Measurements from ENCODE around the gene TMEM184A. TPM values are rescaled to one million over a fixed set of nuclear protein-coding genes. Genes with fewer than 3 reads are reported as not detected.

TMEM184A gene
- total and polyA plus RNA-seq, 2 experiments from 2014 or later: 0.18 to 0.66 TPM

GRCh38 chr7:1569440-1569832 is 13.4 kb upstream of the TMEM184A start:
- H3K27ac Mint-ChIP-seq: 0 out of 2 replicates have a peak overlapping the region, but pooled peaks have one; percentile 71

DNA sequence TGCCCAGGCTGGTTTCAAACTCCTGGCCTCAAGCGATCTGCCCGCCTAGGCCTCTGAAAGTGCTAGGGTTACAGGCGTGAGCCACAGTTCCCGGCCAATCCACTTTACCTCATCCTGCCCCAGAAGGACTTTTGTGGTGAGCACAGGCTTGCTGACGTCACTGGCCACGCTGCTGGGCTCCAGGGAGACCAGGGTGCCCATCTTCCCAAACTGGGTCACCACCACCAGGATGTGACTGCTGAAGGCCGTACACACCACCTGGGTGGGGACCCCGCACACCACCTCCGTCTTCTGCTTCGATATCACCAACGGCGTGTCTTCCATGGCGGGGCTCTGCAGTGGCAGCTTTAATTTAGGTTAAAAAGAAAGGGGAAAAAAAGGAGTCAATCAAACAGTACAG is 13.0 kb upstream of the TMEM184A start:
- no peak for ATAC-seq

More at GRCh38 chr7:1569440-1569832, 13.4 kb upstream of the TMEM184A start:
- DNase-seq (ENCODE audit: low spot score) (no peak), ATAC-seq (no peak; the same call in 2 of the 3 replicates)
- Histone ChIP-seq H3F3A (replicated peaks; ENCODE audit: low read depth) (no peaks in the 10 kb centered on the region), H3K4me3 (peak overlapping the region; percentile 64), H3K27ac (ENCODE audit: low read depth) (no peak overlapping the region), H3K27me3 (ENCODE audit: insufficient read depth) (no peaks in the 10 kb centered on the region), H3K4me1 (ENCODE audit: insufficient read depth) (no peaks in the 10 kb centered on the region), H2AFZ (no peak overlapping the region), H3K36me3 (ENCODE audit: insufficient read depth) (no peaks in the 10 kb centered on the region), H3K9me2 (ENCODE audit: insufficient read depth) (no peaks in the 10 kb centered on the region), H3K4me2 (peak overlapping the region; percentile 68; the same call in 1 of the 2 replicates), H3K79me2 (replicated peaks; ENCODE audit: insufficient read depth) (0 out of 2 replicates have a peak, but pooled peaks cover 3% of the 10 kb centered on the region), H4K20me1 (replicated peaks; ENCODE audit: insufficient read depth) (no peaks in the 10 kb centered on the region)
- H3K36me3 Mint-ChIP-seq (ENCODE audit: low read depth): peaks cover 44% of the 10 kb centered on the region
- TF ChIP-seq JUNB (IDR thresholded peaks at IDR 0.05; ENCODE audit: unreplicated experiment) (no peak), ZNF114 (CRISPR knock-in tag; IDR thresholded peaks at IDR 0.05) (no peak), REST (IDR thresholded peaks at IDR 0.05; ENCODE audit: unreplicated experiment) (no peak), POLR2AphosphoS5 (IDR thresholded peaks at IDR 0.05; ENCODE audit: low read depth) (no peak)
- H3K4me1 Mint-ChIP-seq: peaks cover 31% of the 10 kb centered on the region
- no peaks in the 10 kb centered on the region for H3K9me3 Mint-ChIP-seq
- peaks cover 5% of the 10 kb centered on the region for H3K27me3 Mint-ChIP-seq (ENCODE audit: insufficient read depth, low read depth, poor library complexity)
- H3K4me3 Mint-ChIP-seq: peak overlapping the region; percentile 72

More for the DNA sequence above, 13.0 kb upstream of the TMEM184A start:
- H3K27me3 ChIP-seq (ENCODE audit: insufficient read depth): no peaks in the 10 kb centered on the region
- Mint-ChIP-seq H3K4me3 (peak overlapping the region; percentile 72), H3K4me1 (peaks cover 31% of the 10 kb centered on the region), H3K27me3 (ENCODE audit: insufficient read depth, low read depth, poor library complexity) (peaks cover 5% of the 10 kb centered on the region), H3K9me3 (no peaks in the 10 kb centered on the region), H3K36me3 (ENCODE audit: low read depth) (peaks cover 44% of the 10 kb centered on the region), H3K27ac (peak overlapping the region; percentile 71)
- H3K4me2 ChIP-seq: no peak overlapping the region
- no peak for TF ChIP-seq REST (IDR thresholded peaks at IDR 0.05; ENCODE audit: unreplicated experiment)
- TF ChIP-seq EZH2 (IDR thresholded peaks at IDR 0.05; ENCODE audit: low read depth, unreplicated experiment): no peak
- TF ChIP-seq JUNB (IDR thresholded peaks at IDR 0.05; ENCODE audit: unreplicated experiment): no peak
- TF ChIP-seq EZH2phosphoT487 (IDR thresholded peaks at IDR 0.05; ENCODE audit: unreplicated experiment): no peak
- TF ChIP-seq STAT1 (IDR thresholded peaks at IDR 0.05; ENCODE audit: unreplicated experiment): no peak
- TF ChIP-seq ZNF331 (CRISPR knock-in tag; IDR thresholded peaks at IDR 0.05; ENCODE audit: low read depth): no peak
- TF ChIP-seq POLR2AphosphoS5 (IDR thresholded peaks at IDR 0.05; ENCODE audit: low read depth): no peak
- no peaks in the 10 kb centered on the region for H3K4me1 ChIP-seq (ENCODE audit: insufficient read depth)
- 0 out of 2 replicates have a peak, but pooled peaks cover 3% of the 10 kb centered on the region for H3K79me2 ChIP-seq (replicated peaks; ENCODE audit: insufficient read depth)
- DNase-seq (ENCODE audit: low spot score): no peak
- no peaks in the 10 kb centered on the region for H4K20me1 ChIP-seq (replicated peaks; ENCODE audit: insufficient read depth)
- no peak overlapping the region for H2AFZ ChIP-seq
- no peaks in the 10 kb centered on the region for H3K9me2 ChIP-seq (ENCODE audit: insufficient read depth)
- no peaks in the 10 kb centered on the region for H3K36me3 ChIP-seq (ENCODE audit: insufficient read depth)
- no peak overlapping the region for H3K27ac ChIP-seq (ENCODE audit: low read depth)
- H3K4me3 ChIP-seq: peak overlapping the region; percentile 64; the same call in 1 of the 2 replicates
- H3F3A ChIP-seq (replicated peaks; ENCODE audit: low read depth): no peaks in the 10 kb centered on the region
